T-helper 2 cell treated with Interferon-gamma antibody and Interleukin-4, amounts not matched to agents 100 ng/mL and 5 ng/mL, for 36 hours (primary cell): ENCODE data around the gene CTNND2. TPM values are rescaled to one million over a fixed set of nuclear protein-coding genes. Genes with fewer than 3 reads are reported as not detected.

ENCODE experiments used
- intact Hi-C: fragments of 100-400 bp; cut with micrococcal nuclease; formaldehyde crosslinking; loops from one replicate; pipeline ENCODE4 v1.15.1; 2023
- total RNA-seq: library from RNA; stranded (reverse); gene quantifications from 2 replicates; pipeline ENCODE4 v1.2.3, GENCODE V29; 2022

CTNND2 gene
- total RNA-seq, 1 donor from 2014 or later = not detected

DNA sequence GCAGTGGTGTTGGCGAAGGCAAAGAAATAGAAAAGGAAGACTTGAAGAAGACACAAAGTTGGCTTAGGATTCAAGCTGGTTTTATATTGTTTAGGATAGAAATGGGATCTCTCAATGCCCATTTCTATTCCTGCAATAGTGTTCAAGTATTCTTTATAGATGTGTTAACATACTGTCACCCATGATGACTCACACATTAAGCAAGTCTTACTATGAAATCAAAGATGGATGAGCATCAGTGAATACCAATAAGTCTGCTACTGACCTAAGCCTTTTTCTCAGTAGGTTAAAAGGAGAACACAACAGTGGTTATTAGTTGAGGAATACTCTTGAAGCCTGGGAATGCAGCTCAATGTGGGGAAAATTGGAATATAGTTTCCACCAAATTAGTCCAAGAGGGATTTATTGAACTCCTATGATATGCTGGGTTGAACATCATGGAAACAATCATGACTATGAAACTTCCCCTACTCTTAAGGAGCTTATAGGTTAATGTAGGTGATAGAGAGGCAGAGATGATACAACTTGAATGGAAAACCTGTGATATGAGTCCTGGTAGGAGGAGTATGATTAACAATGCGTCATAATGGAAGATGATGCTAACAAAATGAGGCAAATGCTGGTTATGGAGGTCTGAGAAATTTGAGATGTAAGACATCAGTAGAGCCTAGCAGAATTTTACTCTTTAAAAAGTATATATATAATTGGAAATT, 726.1 kb downstream of the CTNND2 start:
- intact Hi-C loops = no loop called here

GRCh38 chr5:11174591-11174990, 729.7 kb downstream of the CTNND2 start:
- intact Hi-C loops = no loop called here

GRCh38 chr5:11172484-11172883, 731.8 kb downstream of the CTNND2 start:
- intact Hi-C loops = no loop called here

DNA sequence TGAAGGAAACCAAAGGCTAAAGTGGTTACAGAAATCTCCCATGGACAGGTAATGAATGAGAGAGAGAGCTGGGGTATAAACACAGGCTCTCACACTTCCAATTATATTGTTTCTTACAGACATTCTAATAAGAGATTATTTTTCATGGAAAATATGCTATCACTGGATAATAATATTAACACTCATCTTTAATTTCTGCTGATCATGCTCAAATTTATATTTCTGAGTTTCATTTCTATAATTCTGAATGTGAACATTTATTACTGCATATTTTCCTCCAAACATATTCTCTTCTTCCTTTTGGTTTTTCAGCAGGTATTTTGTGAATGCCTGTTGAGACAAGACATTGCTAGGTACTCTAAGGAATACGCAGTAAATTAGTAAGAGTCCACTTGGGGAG, 733.0 kb downstream of the CTNND2 start:
- intact Hi-C loops = no loop called here

GRCh38 chr5:11166923-11167322, 737.3 kb downstream of the CTNND2 start:
- intact Hi-C loops = no loop called here

- intact Hi-C loops = no loop called here
Observed at GRCh38 chr5:11164531-11165294, 739.5 kb downstream of the CTNND2 start.

GRCh38 chr5:11157132-11157531, 747.1 kb downstream of the CTNND2 start:
- intact Hi-C loops = no loop called here

DNA sequence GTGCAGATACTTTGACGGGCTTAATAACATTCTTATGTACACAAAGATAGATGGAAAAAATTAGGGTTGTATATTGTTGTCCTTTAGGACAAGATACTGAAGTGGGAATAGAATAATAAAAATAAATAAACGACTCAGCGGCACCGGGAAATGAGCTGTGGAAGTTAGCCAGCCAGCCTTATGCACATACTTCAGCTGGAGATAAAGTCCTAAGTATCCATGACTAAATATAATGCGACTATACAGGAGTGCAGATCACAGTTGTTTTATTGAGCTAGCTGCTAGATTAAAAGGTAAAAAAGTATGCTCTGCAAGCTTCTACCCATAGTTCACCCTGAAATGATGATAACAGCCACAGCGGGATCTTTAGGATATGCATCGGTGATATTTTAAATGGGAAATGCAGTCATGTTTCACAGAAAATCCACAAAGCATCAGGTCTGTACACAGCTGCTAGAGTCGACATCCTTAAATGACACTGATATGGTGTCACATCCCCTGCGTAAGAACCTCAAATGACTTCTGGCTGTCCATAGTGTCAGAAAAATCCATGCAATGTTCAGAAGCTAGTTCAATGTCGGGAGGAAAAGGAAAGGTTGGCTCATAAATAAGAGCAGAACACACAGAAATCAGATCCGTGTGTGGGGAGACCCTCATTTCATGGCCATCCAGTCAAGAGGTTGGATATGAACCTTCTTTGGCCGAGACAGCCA, 750.4 kb downstream of the CTNND2 start:
- intact Hi-C loops = no loop called here

- intact Hi-C loops = no loop called here
Observed at GRCh38 chr5:11152368-11152767, 751.9 kb downstream of the CTNND2 start.

GRCh38 chr5:11150976-11151375, 753.3 kb downstream of the CTNND2 start:
- intact Hi-C loops = no loop called here

GRCh38 chr5:11148810-11149539, 755.3 kb downstream of the CTNND2 start:
- intact Hi-C loops = no loop called here

GRCh38 chr5:11146171-11146570, 758.1 kb downstream of the CTNND2 start:
- intact Hi-C loops = no loop called here

- intact Hi-C loops = no loop called here
Observed at GRCh38 chr5:11143456-11144267, 760.6 kb downstream of the CTNND2 start.

GRCh38 chr5:11139217-11139865, 764.9 kb downstream of the CTNND2 start:
- intact Hi-C loops = no loop called here

DNA sequence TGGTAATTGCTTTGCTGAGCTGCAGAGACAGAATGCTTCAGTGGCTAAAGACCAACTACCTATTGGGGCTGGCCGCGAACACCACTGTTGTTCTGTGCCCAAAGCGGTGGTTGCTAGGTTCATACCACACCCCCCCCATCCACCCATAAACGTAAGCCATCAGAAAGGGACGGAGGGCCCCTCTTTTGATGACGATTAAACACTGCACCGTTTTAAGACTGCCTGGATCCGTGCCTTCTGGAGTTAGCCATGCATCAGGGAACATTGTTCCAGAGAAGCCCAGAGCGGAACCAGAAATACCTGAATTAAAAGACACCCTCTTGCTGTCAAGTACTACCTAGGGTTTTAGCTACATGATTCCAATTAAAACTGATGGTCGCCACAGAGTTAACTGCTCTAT, 774.1 kb downstream of the CTNND2 start:
- intact Hi-C loops = no loop called here

GRCh38 chr5:11128021-11128420, 776.2 kb downstream of the CTNND2 start:
- intact Hi-C loops = no loop called here

GRCh38 chr5:11126844-11127243, 777.4 kb downstream of the CTNND2 start:
- intact Hi-C loops = no loop called here

GRCh38 chr5:11121885-11122284, 782.4 kb downstream of the CTNND2 start:
- intact Hi-C loops = no loop called here

GRCh38 chr5:11110128-11110527, 794.1 kb downstream of the CTNND2 start:
- intact Hi-C loops = no loop called here

DNA sequence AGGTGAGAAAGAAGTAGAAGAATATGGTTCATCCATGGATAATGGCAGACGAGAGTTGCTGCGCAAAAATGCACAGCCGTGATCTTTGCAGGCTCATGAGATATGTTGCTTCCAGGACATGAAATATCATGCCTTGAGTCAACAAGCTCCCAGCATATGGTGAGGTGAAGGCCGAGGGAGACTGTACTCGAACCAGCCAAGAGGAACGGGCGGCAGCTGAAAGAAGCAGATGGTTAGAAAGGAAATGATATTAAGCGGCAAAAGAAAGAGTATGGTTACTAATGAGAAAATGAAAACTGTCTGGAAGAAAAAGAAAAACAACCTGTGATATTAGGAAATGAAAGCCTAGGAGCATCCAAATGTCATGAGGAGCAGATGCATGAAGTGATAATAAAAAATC, 798.5 kb downstream of the CTNND2 start:
- intact Hi-C loops = no loop called here
